GM18508 (cell line): ENCODE measurements around the gene WFDC1.
"Not testable (repeated sequence)": the region's sequence is repeated elsewhere in the genome, so short reads cannot be mapped to it uniquely, and the experiment has no call there.

Experiments used
- ATAC-seq: cut with Tn5 transposase; IDR thresholded peaks from one replicate; pipeline ENCODE4 v1.9.1; 2021; ENCODE audit warnings: moderate number of reproducible peaks; ENCODE audit not compliant: insufficient read depth, unreplicated experiment

Gene WFDC1

DNA sequence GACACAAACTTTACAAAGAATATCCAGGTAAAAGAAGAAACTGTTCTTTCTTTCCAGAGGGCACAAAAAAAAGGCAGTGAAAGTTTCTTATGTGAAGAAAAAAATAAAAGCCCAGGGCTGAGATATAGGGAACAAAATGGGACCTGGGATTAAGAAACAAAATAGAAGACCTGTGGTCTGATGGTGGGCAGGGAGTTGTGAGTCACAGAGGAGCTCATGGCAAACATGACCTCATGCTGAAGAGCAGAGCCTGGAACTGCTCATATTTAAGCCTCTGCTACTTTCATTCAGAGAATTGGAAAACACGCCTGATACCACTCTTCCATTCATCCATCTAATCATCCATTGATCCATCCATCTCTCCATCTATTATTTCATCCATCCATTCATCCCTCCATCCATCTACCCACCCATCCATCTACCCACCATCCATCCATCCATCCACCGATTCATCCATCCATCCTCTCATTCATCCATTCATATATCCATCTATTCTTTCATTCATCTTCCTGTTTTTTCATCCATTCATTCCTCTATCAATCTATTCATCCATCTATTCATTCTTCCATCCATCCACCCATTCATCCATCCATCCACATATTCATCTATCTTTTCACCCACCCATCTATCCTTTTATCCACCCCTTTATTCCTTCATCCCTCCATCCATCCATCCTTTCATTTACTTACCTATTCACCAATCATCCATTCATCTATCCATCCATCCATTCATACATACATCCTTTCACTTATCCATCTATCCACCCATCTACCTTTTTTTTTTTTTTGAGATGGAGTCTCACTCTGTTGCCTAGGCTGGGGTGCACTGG lies 30.0 kb downstream of the WFDC1 start:
- ATAC-seq = no peak

DNA sequence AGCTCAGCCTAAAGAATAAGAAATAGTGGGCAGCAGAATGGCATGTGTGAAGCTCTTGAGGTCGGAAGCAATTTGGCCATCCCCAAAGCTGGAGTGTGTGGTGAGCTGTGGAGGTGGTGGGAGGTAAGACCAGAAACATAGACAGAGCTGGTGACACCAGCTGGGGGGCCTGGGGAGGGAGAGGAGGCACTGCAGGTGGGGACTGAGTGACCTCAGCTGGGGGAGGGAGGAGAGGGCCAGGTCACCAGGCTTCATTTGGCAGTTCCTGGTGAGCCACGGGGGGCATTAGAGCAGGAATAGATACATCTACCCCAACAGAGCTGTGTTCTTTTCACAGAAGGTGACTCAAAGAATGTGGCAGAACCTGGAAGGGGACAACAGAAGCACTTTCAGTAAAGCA lies 31.9 kb downstream of the WFDC1 start:
- no peak for ATAC-seq

GRCh38 chr16:84327926-84328505 lies 33.3 kb downstream of the WFDC1 start:
- ATAC-seq = no peak

DNA sequence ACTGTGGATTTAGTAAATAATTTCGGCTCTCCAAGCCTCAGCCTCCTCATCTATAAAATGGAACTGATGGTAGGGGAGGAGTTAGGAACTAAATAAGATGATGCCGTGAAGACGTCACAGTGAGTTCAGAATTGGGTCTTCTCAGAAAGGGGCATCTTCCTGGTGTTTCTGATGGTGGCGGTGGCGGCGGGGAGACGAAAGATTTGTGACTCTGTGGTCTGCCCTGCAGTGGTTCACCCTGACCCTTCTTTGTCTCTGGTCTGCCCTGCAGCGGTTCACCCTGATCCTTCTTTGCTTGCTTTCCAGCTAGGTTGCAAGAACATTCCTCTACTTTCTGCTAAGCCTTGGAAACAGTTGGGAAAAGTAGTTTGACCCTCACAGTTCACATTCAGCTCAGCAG lies 34.3 kb downstream of the WFDC1 start:
- ATAC-seq = no peak

DNA sequence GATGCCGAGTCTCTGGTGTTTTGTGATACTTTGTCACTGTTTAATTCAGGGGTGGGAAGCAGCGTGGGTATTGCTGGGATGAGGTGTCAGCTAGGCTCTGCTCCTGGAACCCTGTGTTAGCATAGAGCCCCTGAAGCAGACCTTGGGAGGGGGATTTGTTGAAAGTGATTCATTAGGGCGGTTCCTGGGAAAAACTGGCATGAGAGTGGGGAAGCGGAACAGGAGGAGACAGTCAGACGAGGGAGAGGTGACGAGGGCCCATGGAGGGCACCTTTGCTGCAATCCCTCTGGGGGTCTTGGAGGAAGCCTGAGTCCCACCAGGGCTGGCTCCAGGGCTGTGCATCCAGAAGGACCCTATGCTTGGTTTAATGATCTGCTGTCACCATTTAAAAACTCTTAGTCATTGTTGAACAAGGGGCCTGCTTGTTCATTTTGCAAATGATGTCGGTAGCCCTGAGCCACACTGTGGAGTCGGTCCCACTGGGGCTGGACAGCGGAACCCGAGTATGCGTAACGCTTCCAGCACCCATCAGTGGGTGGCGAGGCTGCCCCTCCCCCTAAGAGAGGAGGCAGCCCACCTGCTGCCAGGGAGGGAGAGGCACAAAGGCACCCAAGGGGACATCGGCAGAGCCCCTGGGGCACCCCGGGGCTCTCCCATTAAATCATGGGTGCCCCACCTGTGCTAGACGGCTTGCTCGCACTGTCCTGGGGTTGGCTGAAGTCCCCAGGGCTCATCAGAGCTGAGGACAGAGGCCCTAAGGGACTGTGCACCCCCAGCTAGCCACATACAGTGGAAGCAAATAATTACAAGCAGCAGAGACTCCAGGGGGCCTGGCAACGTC lies 35.4 kb downstream of the WFDC1 start:
- no peak for ATAC-seq

GRCh38 chr16:84330685-84331050 lies 36.0 kb downstream of the WFDC1 start:
- no peak for ATAC-seq

DNA sequence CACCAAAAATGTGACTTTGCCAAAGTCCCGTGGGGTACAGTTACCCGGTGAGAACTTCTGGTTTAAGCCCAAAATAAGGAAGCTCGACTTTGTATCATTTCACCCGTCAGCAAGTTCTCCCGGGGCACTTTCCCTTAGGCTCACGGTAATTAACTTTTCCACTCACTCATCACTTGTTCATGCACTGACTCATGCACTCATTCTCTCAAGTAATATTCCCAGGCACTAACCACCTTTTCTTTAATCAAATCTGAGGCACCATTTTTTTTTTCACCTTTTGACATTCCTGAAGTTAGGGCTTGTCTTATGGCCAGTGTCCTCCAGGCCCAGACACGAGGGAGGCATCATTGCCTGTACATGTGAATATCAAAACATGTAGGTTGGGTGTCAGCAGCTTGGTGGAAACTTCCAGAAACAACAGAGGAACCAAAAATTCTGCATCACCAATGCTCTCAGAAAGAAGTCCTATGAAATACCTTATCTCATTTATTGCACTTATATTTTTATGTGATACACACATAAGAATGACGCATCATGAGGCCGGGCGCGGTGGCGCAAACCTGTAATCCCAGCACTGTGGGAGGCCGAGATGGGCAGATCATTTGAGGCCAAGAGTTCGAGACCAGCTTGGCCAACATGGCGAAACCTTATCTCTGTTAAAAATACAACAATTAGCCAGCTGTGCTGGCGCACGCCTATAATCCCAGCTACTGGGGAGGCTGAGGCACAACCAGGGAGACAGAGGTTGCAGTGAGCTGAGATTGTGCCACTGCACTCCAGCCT lies 37.5 kb downstream of the WFDC1 start:
- no peak for ATAC-seq

DNA sequence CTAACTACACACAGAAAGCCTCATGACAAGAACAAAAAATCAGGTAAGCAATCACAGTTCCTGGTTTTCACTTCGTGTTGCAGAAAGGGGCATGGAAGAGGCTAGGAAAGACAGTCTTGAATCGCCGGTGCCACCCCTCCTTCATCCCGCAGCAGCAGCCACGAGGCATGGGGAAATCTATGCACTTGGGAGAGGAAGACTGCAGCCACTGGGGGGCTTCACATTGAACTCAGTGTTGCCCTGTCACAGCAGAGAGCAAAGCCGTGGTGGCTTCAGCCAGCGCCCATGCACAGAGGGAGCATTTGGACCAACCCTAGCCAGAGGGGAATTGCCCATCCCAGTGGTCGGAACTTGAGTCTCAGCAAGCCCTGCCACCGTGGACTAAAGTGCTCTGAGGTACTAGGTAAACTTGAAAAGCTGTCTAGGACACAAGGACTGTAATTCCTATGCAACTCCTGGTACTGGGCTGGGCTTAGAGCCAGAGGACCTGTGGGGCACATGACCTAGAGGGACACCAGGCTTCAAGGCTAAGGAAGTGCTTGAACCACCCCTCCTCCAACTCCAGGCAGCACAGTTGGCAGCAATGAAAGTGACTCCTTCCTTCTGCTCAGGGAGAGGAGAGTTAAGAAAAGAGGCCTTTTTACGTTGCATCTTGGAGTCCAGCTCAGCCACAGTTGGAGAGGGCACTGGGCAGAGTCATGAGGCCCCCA lies 38.5 kb downstream of the WFDC1 start:
- ATAC-seq = no peak

- ATAC-seq = no peak
These were observed 39.4 kb downstream of the WFDC1 start for GRCh38 chr16:84334058-84334457.

GRCh38 chr16:84334482-84334881 lies 39.8 kb downstream of the WFDC1 start:
- no peak for ATAC-seq

DNA sequence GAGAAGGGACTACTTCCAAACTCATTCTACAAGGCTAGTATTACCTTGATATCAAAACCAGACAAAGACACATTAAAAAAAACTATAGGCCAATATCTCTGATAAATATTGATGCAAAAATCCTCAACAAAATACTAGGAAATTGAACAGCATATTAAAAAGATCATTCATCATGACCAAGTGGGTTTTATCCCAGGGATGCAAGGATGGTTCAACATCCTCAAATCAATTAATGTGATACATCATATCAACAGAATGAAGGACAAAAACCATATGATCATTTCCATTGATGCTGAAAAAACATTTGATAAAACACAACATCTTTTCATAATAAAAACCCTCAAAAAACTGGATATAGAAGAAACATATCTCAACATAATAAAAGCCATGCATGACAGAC lies 42.6 kb downstream of the WFDC1 start:
- not testable (repeated sequence) for ATAC-seq

GRCh38 chr16:84339311-84339710 lies 44.6 kb downstream of the WFDC1 start:
- no peak for ATAC-seq

DNA sequence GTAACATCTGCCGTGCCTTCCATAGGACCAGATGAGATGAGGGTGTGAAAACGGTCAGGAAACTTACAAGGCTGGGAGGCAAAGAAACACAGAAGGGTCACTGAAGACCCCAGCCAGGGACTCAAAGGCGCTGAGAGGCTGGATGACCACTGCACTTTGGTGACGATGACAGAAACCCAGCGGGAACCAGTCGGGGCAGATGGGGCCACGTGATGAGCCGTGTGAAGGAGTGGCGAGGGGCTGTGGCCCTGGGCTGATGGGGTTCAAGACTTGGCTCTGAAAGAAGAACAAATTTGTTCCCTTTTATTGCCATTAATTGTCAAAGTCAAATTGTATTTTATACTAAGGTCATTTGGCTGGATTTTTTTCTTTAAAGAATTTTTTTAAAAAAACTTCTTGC lies 45.1 kb downstream of the WFDC1 start:
- no peak for ATAC-seq

DNA sequence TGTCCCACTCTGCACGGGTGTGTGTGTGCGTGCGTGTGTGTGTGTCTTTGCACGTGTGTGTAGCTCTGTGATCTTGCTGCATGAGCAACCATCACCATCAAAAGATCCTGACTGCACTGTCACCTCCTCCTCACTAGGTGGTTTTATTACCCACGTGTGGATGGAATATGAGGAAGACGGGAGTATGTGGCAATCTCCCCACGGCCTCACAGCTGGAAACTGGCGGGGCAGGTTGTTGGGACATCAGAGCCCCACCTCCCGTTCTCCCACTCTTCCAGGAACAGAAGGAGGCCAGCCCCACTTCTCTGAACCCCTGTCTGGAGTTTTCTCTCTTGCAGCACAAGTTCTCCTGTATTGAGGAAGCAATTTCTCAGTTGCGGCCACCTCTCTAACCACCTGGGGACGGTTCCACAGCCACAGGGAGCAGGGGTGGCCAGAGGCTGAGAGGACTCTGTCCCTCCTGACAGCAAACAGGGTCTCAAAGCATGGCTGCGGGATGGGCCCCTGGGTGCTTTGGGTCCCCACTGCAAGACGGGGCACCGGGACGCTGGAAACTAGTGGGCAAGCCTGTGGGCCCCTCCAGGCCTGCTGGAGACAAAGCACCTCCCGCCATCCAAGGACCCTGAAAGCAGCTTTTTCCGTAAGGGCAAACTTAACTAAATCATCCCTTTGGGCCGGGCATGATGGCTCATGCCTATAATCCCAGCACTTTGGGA lies 45.8 kb downstream of the WFDC1 start:
- ATAC-seq = no peak

- ATAC-seq = no peak
These were observed 47.0 kb downstream of the WFDC1 start for GRCh38 chr16:84341528-84342295.

- not testable (repeated sequence) for ATAC-seq
These were observed 49.1 kb downstream of the WFDC1 start for GRCh38 chr16:84343800-84344199.

GRCh38 chr16:84344781-84345180 lies 50.1 kb downstream of the WFDC1 start:
- no peak for ATAC-seq

DNA sequence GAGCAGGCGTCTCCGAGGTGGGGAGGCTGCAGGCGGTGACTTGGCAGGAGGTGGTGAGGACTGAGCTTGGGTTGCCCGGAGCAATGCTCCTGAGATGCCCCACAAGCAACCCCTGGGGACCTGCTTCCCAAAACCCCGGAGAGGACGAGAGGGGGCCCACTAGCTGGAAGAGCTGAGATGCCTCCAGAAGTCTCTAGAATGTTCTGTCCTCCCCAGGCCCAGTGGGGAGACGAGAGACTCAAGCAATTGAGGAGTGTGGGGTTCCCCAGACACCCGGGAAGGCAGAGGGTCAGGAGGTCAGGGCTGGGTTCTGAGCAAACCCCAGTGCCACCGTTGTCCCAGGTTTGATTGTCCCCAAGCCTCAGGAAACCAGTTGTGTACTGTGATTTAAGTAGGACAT lies 52.5 kb downstream of the WFDC1 start:
- no peak for ATAC-seq
